ENCODE results near the gene SNAP91.

Gene SNAP91

DNA sequence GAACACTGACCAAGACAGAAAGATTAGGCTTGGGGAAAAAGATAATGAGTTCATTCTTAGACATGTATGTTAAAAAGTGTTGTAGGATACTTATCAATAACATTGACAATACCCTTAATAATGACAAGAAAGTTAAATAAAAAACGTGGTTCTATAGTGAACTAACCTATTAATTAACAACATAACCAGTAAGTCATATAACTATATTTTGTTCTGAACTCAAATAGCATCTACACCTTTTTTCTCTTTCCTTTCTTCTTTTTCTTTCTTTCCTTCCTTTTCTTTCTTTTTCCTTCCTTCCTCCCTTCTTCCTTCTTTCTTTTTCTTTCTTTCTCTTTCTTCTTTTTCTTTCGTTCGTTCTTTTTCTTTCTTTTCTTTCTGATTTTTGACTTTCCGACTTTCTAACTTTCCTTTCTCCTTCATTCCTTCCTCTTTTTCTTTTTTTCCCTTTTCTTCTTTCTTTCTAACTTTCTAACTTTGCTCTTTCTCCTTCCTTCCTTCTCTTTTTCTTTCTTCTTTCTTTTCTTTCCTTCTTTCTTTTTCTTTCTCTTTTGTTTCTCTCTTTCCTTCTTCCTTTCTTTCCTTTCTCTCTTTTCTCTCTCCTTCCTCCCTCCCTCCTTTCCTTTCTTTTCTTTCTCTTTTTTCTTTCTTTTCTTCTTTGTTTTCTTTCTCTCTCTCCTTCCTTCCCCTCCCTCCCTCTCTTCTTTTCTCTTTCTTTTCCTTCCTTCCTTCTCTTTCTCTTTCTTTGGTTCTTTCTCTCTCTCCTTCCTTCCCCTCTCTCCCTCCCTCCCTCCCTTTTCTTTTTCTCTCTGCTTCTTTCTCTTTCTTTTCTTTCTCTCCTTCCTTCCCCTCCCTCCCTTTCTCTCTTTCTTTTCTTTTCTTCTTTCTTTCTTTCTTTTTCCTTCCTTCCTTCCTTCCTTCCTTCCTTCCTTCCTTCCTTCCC, 172.0 kb downstream of the SNAP91 start:
- Histone ChIP-seq H3K9me2 (ENCODE audit: low read depth, low read length) (no peaks in the 10 kb centered on the region), H3K4me3 (ENCODE audit: low read depth, low read length, poor library complexity, severe bottlenecking) (no peak overlapping the region), H3F3A (ENCODE audit: insufficient read depth, low read length) (no peaks in the 10 kb centered on the region), H3K79me2 (ENCODE audit: insufficient read depth, low read length) (no peaks in the 10 kb centered on the region), H3K27me3 (ENCODE audit: insufficient read depth, low read length) (no peaks in the 10 kb centered on the region), H3K9me3 (ENCODE audit: low read length) (no peaks in the 10 kb centered on the region), H3K4me2 (ENCODE audit: low read length) (no peak overlapping the region), H2AFZ (ENCODE audit: low read length) (no peak overlapping the region), H3K27ac (ENCODE audit: low read depth, low read length, poor library complexity, severe bottlenecking) (no peak overlapping the region), H4K20me1 (ENCODE audit: insufficient read depth, low read length) (no peaks in the 10 kb centered on the region), H3K36me3 (ENCODE audit: insufficient read depth, low read length) (no peaks in the 10 kb centered on the region), H3K9ac (ENCODE audit: low read length) (no peak overlapping the region), H3K4me1 (ENCODE audit: insufficient read depth, low read length, severe bottlenecking) (no peaks in the 10 kb centered on the region)
- TF ChIP-seq, protein P1, sequence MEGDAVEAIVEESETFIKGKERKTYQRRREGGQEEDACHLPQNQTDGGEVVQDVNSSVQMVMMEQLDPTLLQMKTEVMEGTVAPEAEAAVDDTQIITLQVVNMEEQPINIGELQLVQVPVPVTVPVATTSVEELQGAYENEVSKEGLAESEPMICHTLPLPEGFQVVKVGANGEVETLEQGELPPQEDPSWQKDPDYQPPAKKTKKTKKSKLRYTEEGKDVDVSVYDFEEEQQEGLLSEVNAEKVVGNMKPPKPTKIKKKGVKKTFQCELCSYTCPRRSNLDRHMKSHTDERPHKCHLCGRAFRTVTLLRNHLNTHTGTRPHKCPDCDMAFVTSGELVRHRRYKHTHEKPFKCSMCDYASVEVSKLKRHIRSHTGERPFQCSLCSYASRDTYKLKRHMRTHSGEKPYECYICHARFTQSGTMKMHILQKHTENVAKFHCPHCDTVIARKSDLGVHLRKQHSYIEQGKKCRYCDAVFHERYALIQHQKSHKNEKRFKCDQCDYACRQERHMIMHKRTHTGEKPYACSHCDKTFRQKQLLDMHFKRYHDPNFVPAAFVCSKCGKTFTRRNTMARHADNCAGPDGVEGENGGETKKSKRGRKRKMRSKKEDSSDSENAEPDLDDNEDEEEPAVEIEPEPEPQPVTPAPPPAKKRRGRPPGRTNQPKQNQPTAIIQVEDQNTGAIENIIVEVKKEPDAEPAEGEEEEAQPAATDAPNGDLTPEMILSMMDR (IDR thresholded peaks at IDR 0.05; ENCODE audit: low read length) = no peak
- no peak for TF ChIP-seq EZH2 (IDR thresholded peaks at IDR 0.05; ENCODE audit: borderline replicate concordance, low read length)

DNA sequence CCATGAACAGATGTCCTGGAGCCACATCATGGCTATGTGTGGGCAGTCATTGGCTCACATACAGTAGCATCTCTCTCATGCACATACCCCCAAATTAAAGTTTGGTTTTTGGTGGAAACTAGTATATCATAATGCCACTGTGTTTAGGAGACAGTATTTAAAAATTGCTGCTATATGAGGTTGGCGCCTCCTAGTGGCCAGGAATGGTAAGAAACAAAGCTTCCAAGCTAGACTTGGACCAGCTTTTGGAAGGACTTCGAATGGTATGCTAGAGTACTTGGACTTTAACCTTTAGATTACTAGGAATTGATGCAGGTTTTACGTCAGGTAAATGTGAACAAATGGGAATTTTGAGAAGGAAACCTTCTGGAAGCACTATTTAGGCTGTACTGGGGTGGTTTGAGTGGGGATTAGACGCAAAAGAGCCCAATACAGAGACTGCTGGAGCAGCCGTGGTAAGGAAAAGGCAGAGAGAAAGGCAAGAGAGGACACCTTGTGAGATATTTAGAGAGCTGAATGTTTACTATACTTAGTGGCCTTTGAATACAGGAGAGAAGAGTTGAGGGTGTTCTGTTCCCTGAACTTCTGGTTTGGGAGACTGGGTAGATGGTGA, 172.8 kb downstream of the SNAP91 start:
- Histone ChIP-seq H3K27ac (ENCODE audit: low read depth, low read length, poor library complexity, severe bottlenecking) (no peak overlapping the region), H2AFZ (ENCODE audit: low read length) (no peak overlapping the region), H3K9me3 (ENCODE audit: low read length) (no peaks in the 10 kb centered on the region), H3K4me2 (ENCODE audit: low read length) (no peak overlapping the region), H3K9ac (ENCODE audit: low read length) (no peak overlapping the region), H3K4me3 (ENCODE audit: low read depth, low read length, poor library complexity, severe bottlenecking) (no peak overlapping the region), H3K4me1 (ENCODE audit: insufficient read depth, low read length, severe bottlenecking) (no peaks in the 10 kb centered on the region), H3K79me2 (ENCODE audit: insufficient read depth, low read length) (no peaks in the 10 kb centered on the region), H3K9me2 (ENCODE audit: low read depth, low read length) (no peaks in the 10 kb centered on the region), H3K36me3 (ENCODE audit: insufficient read depth, low read length) (no peaks in the 10 kb centered on the region), H4K20me1 (ENCODE audit: insufficient read depth, low read length) (no peaks in the 10 kb centered on the region), H3K27me3 (ENCODE audit: insufficient read depth, low read length) (no peaks in the 10 kb centered on the region), H3F3A (ENCODE audit: insufficient read depth, low read length) (no peaks in the 10 kb centered on the region)
- TF ChIP-seq, protein P1 (IDR thresholded peaks at IDR 0.05; ENCODE audit: low read length) = peak; percentile 93
- no peak for TF ChIP-seq EZH2 (IDR thresholded peaks at IDR 0.05; ENCODE audit: borderline replicate concordance, low read length)

DNA sequence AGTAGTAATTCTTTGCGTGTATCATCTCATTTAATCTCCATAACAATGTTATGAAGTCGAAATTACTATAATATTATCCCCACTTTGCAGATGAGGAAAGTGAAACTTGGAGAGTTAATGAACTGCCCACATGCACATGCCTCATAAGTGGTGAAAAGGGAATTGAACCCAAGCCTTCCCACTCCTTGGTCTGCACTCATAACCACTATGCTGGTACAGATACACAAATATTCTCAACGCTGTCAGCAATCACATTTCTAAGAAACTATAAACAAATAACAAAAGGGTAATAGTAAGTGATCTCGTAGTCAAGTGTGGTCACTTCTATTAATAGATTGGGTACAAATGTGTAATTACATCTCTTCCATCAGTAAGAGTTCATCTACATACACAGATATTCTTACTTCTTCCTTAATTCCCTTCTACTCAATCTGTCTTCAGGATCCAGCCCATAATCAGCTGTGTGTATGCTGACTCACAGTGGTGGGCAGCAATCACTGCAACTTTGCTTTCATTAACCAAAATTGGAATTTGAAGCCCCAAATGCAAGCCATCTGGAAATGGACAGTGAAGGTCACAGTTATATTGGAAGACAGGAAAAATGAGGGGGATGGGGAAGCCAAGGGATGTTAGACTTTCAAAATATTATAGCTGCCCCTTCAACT, 190.0 kb downstream of the SNAP91 start:
- no peaks in the 10 kb centered on the region for H3K9me2 ChIP-seq (ENCODE audit: low read depth, low read length)
- no peak overlapping the region for H3K4me3 ChIP-seq (ENCODE audit: low read depth, low read length, poor library complexity, severe bottlenecking)
- H3K9me3 ChIP-seq (ENCODE audit: low read length) = no peaks in the 10 kb centered on the region
- H3K4me1 ChIP-seq (ENCODE audit: insufficient read depth, low read length, severe bottlenecking) = no peaks in the 10 kb centered on the region
- H3K9ac ChIP-seq (ENCODE audit: low read length) = no peak overlapping the region
- no peaks in the 10 kb centered on the region for H3K27me3 ChIP-seq (ENCODE audit: insufficient read depth, low read length)
- H3K27ac ChIP-seq (ENCODE audit: low read depth, low read length, poor library complexity, severe bottlenecking) = no peak overlapping the region
- H2AFZ ChIP-seq (ENCODE audit: low read length) = no peak overlapping the region
- H3K4me2 ChIP-seq (ENCODE audit: low read length) = no peak overlapping the region
- no peaks in the 10 kb centered on the region for H3F3A ChIP-seq (ENCODE audit: insufficient read depth, low read length)
- TF ChIP-seq EZH2 (IDR thresholded peaks at IDR 0.05; ENCODE audit: borderline replicate concordance, low read length) = no peak
- TF ChIP-seq, protein P1 (IDR thresholded peaks at IDR 0.05; ENCODE audit: low read length) = peak; percentile 9; the same call in 1 of the 2 replicates
- H4K20me1 ChIP-seq (ENCODE audit: insufficient read depth, low read length) = no peaks in the 10 kb centered on the region
- H3K36me3 ChIP-seq (ENCODE audit: insufficient read depth, low read length) = no peaks in the 10 kb centered on the region
- no peaks in the 10 kb centered on the region for H3K79me2 ChIP-seq (ENCODE audit: insufficient read depth, low read length)

Measured in OCI-LY1 (cell line).